ENCODE results near the gene COLEC11. TPM values are rescaled to one million over a fixed set of nuclear protein-coding genes. Genes with fewer than 3 reads are reported as not detected.

COLEC11 gene
- total RNA-seq, 3 donors from 2014 or later = 0.28 to 0.43 TPM; not detected in 1

DNA sequence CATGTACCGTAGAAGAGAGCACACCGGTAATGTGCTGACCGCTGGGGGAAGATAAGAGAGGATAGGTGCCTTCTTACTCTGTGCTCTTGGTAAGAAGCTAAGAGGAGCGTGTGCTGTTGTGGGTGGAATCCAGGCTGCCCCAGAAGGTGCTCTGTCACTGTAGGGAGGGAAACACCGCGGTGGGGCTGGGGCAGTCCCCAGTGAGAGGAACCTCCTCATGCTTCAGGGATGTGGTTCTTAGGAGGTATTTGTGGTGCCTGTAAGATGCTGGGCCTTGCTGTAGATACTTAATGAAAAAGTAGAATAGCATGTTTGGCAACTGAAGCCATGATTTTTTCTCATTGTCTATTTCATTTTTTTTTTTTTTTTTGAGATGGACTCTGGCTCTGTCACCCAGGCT is 1.1 kb downstream of the COLEC11 start:
- Mint-ChIP-seq H3K4me3 (no peak overlapping the region), H3K9me3 (no peaks in the 10 kb centered on the region), H3K4me1 (ENCODE audit: low read depth) (peaks cover 16% of the 10 kb centered on the region), H3K27me3 (ENCODE audit: low read depth) (no peaks in the 10 kb centered on the region), H3K36me3 (ENCODE audit: insufficient read depth) (peaks cover 13% of the 10 kb centered on the region)
- ATAC-seq = peak; percentile 84 to 94
- no peak for DNase-seq

- H3K9me3 Mint-ChIP-seq = no peaks in the 10 kb centered on the region
- H3K4me3 Mint-ChIP-seq = no peak overlapping the region
- peaks cover 16% of the 10 kb centered on the region for H3K4me1 Mint-ChIP-seq (ENCODE audit: low read depth)
- ATAC-seq (no peak), DNase-seq (no peak)
- peaks cover 13% of the 10 kb centered on the region for H3K36me3 Mint-ChIP-seq (ENCODE audit: insufficient read depth)
- no peaks in the 10 kb centered on the region for H3K27me3 Mint-ChIP-seq (ENCODE audit: low read depth)
Observed at GRCh38 chr2:3596901-3597417, 2.0 kb downstream of the COLEC11 start.

DNA sequence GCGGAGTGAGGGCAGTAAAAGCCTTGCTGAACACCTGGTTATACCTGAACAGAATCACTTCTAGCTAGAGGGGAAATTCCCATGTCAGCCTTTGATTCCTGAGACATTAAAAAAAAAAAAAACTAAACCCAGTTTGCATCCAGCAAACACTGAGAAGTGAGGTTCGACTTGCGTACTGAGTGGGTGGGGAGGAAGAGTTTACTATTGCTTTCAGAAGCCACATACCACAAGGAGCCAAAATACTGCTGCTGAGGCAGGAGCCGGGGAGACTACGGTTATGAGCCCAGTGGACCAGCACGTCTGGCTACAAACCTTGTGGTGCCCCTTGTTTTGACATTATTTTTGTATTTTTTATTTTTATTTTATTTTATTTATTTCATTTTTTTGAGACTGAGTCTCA is 2.7 kb downstream of the COLEC11 start:
- Mint-ChIP-seq H3K4me3 (peak overlapping the region; percentile 16), H3K4me1 (ENCODE audit: low read depth) (peaks cover 16% of the 10 kb centered on the region), H3K9me3 (no peaks in the 10 kb centered on the region), H3K36me3 (ENCODE audit: insufficient read depth) (peaks cover 12% of the 10 kb centered on the region), H3K27me3 (ENCODE audit: low read depth) (no peaks in the 10 kb centered on the region)
- DNase-seq (no peak), ATAC-seq (peak; percentile 21 to 58)

- ATAC-seq (no peak), DNase-seq (no peak)
- Mint-ChIP-seq H3K27me3 (ENCODE audit: low read depth) (no peaks in the 10 kb centered on the region), H3K9me3 (no peaks in the 10 kb centered on the region), H3K4me1 (ENCODE audit: low read depth) (peaks cover 16% of the 10 kb centered on the region), H3K36me3 (ENCODE audit: insufficient read depth) (peaks cover 6% of the 10 kb centered on the region), H3K4me3 (no peak overlapping the region)
Observed at GRCh38 chr2:3598197-3598910, 3.4 kb downstream of the COLEC11 start.

DNA sequence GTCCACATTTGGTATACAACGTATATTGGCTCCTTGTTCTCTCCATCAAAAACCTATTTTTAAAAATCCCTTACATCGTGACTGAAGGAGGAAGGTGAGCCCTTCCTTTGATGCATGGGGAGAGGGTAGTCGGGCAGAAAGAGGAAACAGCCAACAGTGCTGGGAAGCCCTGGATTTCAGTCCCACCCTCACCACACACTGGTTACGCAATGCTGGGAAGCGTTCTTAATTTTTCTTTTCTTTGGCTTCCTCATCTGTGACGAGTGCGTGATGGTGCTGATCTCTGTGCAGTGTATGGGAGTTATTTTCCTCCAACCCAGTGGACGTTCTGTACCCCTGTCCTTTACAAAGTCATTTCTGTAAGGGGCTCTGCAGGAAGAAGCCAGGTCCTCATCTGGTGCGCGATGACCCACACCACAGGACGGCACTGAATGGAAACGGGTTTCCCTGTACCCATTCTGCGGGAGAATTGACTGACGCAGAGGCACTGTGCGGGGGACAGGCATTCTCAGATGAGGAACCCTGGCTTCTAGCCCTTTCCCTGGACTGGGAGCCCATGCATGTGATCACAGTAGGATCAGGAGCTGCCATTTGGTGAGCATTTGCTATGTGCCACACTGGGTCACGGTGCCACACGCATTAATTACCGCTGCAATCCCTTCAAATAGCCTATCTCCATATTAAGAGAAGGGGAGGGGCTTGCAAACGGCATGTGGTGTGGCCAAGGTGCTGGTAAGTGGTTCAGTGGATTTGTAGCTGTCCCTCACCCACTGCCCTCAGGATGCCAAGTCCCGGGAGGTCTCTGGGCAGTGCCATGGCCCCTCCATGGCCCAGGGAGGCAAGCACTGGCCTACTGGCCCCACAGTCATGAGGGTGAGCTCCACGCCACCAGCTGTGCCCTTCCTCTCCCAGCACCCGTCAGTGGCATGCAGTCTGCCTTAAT is 4.3 kb downstream of the COLEC11 start:
- DNase-seq (no peak), ATAC-seq (no peak)
- Mint-ChIP-seq H3K36me3 (ENCODE audit: insufficient read depth) (peaks cover 3% of the 10 kb centered on the region), H3K27me3 (ENCODE audit: low read depth) (no peaks in the 10 kb centered on the region), H3K4me1 (ENCODE audit: low read depth) (peaks cover 16% of the 10 kb centered on the region), H3K9me3 (no peaks in the 10 kb centered on the region), H3K4me3 (no peak overlapping the region)

DNA sequence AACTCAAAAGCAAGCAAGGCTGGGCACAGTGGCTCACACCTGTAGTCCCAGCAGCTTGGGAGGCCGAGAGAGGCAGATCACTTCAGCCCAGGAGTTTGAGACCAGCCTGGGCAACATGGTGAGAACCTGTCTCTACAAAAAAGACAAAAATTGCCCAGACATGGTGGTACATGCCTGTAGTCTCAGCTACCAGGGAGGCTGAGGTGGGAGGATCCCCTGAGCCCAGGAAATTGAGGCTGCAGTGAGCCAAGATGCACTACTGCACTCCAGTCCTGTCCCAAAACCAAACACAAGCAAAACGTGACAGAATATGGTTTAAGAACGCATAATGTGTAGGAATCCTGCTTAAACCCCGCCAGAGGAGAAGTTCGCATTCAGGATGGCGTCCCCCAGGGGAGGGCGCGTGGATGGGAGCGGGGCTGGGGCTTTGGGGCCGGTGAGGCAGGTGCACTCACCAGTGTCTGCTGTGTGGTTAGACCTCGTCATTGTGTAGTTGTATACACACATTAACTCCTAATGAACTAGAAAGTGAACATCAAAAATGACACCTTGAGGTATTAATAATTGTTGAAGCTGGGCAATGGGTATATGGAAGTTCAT is 5.4 kb downstream of the COLEC11 start:
- no peaks in the 10 kb centered on the region for H3K27me3 Mint-ChIP-seq (ENCODE audit: low read depth)
- ATAC-seq (no peak), DNase-seq (no peak)
- peaks cover 19% of the 10 kb centered on the region for H3K4me1 Mint-ChIP-seq (ENCODE audit: low read depth)
- H3K4me3 Mint-ChIP-seq = no peak overlapping the region
- H3K36me3 Mint-ChIP-seq (ENCODE audit: insufficient read depth) = peaks cover 3% of the 10 kb centered on the region
- H3K9me3 Mint-ChIP-seq = no peaks in the 10 kb centered on the region

DNA sequence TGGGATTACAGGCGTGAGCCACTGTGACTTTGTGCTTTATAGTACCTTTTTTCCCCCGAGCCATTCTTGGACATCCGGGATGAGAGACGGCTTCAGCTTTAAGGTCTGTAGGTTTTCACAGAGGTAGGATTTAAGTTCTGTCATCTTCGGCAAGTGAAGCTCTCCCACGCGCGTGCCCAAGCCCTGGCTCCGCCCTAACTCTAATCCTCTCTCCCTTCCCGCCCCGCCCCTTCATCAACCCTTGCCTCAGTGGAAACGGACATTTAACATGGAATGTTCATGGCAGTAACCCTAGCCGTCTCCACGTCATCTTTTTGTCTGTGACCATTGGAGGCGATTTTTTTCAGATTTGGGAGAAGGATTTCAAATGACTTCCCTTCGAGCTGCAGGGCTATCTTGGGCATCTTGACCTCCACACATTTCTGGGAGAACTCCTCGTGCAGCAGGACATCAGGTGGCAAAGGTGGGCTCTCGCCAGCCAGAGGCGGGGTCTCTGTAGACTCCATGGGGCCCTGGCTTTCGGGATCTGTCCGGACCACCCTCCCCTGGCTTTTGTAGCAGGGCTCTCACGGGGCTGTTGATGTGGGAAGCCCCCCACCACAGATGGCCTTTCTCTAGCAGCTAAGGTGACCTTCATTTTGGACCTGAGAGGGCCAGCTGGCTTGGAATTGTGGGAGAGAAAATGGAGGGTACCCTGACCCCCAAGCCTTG is 6.8 kb downstream of the COLEC11 start:
- DNase-seq = no peak
- Mint-ChIP-seq H3K4me3 (no peak overlapping the region), H3K36me3 (ENCODE audit: insufficient read depth) (peaks cover 3% of the 10 kb centered on the region), H3K9me3 (no peaks in the 10 kb centered on the region), H3K27me3 (ENCODE audit: low read depth) (no peaks in the 10 kb centered on the region), H3K4me1 (ENCODE audit: low read depth) (peaks cover 17% of the 10 kb centered on the region)
- ATAC-seq = no peak

GRCh38 chr2:3602553-3603339 is 7.8 kb downstream of the COLEC11 start:
- no peak for ATAC-seq
- Mint-ChIP-seq H3K9me3 (no peaks in the 10 kb centered on the region), H3K27me3 (ENCODE audit: low read depth) (no peaks in the 10 kb centered on the region), H3K4me3 (no peak overlapping the region), H3K4me1 (ENCODE audit: low read depth) (peaks cover 8% of the 10 kb centered on the region), H3K36me3 (ENCODE audit: insufficient read depth) (no peaks in the 10 kb centered on the region)
- DNase-seq = no peak

DNA sequence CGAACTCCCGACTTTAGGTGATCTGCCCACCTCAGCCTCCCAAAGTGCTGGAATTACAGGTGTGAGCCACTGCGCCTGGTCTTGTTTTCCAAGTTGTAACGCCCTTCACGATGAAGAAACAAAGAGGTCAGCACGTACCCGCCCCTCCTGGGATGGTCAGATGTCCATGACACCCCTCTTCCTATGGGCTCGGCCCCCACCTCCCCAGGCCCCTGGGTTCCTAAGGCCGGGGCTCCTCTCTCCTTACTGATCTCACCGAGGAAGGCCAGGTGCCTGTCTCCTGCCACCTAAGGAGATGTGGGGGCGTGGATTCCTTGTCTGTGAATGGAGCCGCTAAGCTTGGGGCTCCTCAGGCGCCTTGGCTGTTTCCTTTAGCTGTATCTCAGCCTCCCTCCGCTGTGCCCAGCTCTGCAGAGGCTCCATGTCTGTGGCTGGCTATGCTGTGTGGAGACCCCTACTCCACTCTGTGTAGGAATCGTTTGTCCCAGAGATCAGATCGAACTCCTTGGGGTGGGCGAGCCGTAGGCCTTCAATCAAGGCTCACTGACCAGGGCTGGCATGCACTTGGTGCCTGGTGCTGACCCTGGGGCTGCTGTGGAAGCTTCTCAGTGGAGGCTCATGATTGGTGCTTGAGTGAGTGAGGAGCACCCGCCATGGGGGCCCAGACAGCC is 8.8 kb downstream of the COLEC11 start:
- DNase-seq = no peak
- Mint-ChIP-seq H3K4me3 (no peak overlapping the region), H3K9me3 (no peaks in the 10 kb centered on the region), H3K36me3 (ENCODE audit: insufficient read depth) (no peaks in the 10 kb centered on the region), H3K27me3 (ENCODE audit: low read depth) (no peaks in the 10 kb centered on the region), H3K4me1 (ENCODE audit: low read depth) (peaks cover 10% of the 10 kb centered on the region)
- no peak for ATAC-seq

GRCh38 chr2:3604207-3604877 is 9.4 kb downstream of the COLEC11 start:
- H3K4me3 Mint-ChIP-seq = no peak overlapping the region
- H3K27me3 Mint-ChIP-seq (ENCODE audit: low read depth) = no peaks in the 10 kb centered on the region
- peaks cover 15% of the 10 kb centered on the region for H3K4me1 Mint-ChIP-seq (ENCODE audit: low read depth)
- no peaks in the 10 kb centered on the region for H3K36me3 Mint-ChIP-seq (ENCODE audit: insufficient read depth)
- DNase-seq (no peak), ATAC-seq (no peak)
- H3K9me3 Mint-ChIP-seq = no peaks in the 10 kb centered on the region

DNA sequence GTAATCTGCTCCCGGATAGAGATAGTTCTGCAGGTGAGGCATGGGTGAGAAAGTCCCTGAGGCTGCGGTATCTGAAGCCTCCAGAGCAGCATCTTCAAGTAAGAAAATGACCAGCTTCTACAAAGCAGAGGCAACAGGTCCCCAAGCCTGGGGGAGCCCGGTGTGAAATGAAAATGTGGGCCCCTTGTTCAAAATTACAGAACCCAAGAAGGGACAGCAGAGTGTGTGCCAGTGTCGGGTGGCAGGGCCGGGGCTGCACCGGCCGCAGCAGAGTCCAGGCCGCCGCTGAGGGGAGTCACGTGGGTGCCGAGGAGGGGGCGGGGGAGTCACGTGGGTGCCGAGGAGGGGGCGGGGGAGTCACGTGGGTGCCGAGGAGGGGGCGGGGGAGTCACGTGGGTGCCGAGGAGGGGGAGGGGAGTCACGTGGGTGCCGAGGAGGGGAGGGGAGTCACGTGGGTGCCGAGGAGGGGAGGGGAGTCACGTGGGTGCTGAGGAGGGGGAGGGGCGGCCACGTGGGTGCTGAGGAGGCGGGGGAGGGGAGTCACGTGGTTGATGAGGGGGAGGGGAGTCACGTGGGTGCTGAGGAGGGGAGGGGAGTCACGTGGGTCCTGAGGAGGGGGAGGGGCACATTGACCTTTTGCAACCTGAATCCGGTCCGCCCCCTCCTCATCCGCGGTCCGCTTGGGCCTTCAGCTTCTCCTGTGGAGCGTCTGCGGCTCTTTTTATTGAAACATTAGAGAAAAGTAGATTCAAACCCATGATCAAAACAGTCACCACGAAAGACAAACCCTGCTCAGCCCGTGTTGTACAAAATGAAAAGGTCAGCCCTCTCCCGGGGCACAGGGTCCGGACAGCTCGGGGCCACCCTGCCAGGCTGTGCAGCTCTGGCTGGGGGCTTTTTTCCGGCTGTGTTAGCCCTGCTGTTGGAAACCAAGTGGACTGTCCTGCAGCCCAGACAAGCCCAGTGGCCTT is 10.4 kb downstream of the COLEC11 start:
- H3K27me3 Mint-ChIP-seq (ENCODE audit: low read depth) = no peaks in the 10 kb centered on the region

DNA sequence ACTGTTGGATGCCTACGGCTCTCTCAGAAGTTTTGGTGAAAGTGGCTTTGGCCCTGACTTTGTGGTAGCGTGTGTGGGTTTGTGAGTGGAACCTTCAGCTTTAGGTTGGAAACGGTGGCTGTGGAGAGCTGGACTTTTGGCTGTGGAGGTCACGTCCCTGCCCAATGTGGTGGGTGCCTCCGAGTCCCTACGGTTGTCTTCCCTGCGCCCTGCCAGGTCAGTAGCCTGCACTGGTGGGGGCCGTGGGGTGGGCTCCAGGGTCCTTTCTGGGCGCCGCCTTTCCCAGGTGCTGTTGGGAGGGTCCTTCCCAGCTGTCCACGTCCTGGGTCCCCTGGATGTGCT is 11.1 kb downstream of the COLEC11 start:
- DNase-seq = no peak
- H3K4me1 Mint-ChIP-seq (ENCODE audit: low read depth) = peaks cover 15% of the 10 kb centered on the region
- peak overlapping the region; percentile 47 for H3K4me3 Mint-ChIP-seq
- H3K9me3 Mint-ChIP-seq = no peaks in the 10 kb centered on the region
- no peaks in the 10 kb centered on the region for H3K36me3 Mint-ChIP-seq (ENCODE audit: insufficient read depth)
- no peaks in the 10 kb centered on the region for H3K27me3 Mint-ChIP-seq (ENCODE audit: low read depth)
- no peak for ATAC-seq

More for the DNA sequence above, 10.4 kb downstream of the COLEC11 start:
- DNase-seq (peak; percentile 42), ATAC-seq (peak in 1 of 2 donors; percentile 33)
- H3K4me3 Mint-ChIP-seq = peak overlapping the region; percentile 47
- peaks cover 15% of the 10 kb centered on the region for H3K4me1 Mint-ChIP-seq (ENCODE audit: low read depth)
- no peaks in the 10 kb centered on the region for H3K36me3 Mint-ChIP-seq (ENCODE audit: insufficient read depth)
- no peaks in the 10 kb centered on the region for H3K9me3 Mint-ChIP-seq

All from activated T-cell treated with anti-CD3 and anti-CD28 coated beads, Interleukin-2, amount 50 U/mL, for 4 hours (primary cell).